ENCODE measurements around the gene PCID2.

- TF ChIP-seq CTCF (IDR thresholded peaks at IDR 0.05) (no peak), EZH2 (IDR thresholded peaks at IDR 0.05) (no peak)
Measured at GRCh38 chr13:113209336-113209758, 878 bp upstream of the PCID2 start, which contains the start of gene CUL4A.
